ENCODE data around the gene KCNK5. TPM values are rescaled to one million over a fixed set of nuclear protein-coding genes. Genes with fewer than 3 reads are reported as not detected.

KCNK5 gene
- total and polyA plus RNA-seq, 11 donors = 0.08 to 2.1 (median 0.27) TPM

DNA sequence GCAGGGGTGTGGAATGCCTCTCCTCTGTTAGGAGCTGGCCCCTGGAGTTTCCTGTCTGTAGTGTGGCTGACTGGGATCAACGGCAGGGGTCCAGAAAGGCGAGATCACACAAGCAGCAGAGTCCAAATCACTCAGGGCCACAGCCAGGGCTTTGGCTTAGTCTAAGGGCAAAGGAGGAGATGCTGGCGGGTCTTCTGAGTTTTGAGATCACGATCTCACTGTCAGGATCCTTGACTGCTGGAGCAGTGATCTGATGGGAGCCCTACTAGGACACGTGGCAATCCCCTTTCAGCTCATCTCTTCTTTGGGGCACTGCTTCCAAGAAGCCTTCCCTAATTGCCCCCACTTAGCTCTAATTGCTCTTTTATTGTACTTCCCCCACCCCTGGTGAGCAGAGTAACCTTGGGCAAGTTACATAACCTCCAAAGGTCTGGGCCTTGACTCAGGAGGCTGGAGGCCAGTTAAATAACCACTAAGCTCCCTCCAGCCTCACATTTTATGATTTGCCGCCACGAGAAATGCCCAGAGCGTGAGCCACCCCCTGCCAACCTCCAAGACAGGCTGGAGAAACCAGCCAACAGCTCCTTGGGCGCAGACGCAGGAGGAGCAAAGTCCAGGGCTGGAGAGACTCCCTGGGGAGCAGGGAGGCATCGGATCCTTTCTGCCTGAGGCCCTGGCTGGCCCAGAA, 12.0 kb downstream of the KCNK5 start:
- TF ChIP-seq, protein P1, sequence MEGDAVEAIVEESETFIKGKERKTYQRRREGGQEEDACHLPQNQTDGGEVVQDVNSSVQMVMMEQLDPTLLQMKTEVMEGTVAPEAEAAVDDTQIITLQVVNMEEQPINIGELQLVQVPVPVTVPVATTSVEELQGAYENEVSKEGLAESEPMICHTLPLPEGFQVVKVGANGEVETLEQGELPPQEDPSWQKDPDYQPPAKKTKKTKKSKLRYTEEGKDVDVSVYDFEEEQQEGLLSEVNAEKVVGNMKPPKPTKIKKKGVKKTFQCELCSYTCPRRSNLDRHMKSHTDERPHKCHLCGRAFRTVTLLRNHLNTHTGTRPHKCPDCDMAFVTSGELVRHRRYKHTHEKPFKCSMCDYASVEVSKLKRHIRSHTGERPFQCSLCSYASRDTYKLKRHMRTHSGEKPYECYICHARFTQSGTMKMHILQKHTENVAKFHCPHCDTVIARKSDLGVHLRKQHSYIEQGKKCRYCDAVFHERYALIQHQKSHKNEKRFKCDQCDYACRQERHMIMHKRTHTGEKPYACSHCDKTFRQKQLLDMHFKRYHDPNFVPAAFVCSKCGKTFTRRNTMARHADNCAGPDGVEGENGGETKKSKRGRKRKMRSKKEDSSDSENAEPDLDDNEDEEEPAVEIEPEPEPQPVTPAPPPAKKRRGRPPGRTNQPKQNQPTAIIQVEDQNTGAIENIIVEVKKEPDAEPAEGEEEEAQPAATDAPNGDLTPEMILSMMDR (IDR thresholded peaks at IDR 0.05) = no peak
- TF ChIP-seq POLR2A (IDR thresholded peaks at IDR 0.05) = no peak
- Histone ChIP-seq H3K27me3 (peaks cover 0 to 12% (median 0%) of the 10 kb centered on the region in 9 donors), H3K36me3 (no peaks in the 10 kb centered on the region), H3K9me3 (no peaks in the 10 kb centered on the region), H3K4me1 (no peaks in the 10 kb centered on the region), H3K4me3 (no peak overlapping the region), H3K27ac (no peak overlapping the region)
- ATAC-seq (no peak), DNase-seq (peak in 1 of 5 donors; percentile 44)
- WGBS, 4 donors = 65 to 80% (median 73%) methylated on average over 11 of the region's 11 CpGs
- intact Hi-C loops (cut with DNase I) = no loop called here

DNA sequence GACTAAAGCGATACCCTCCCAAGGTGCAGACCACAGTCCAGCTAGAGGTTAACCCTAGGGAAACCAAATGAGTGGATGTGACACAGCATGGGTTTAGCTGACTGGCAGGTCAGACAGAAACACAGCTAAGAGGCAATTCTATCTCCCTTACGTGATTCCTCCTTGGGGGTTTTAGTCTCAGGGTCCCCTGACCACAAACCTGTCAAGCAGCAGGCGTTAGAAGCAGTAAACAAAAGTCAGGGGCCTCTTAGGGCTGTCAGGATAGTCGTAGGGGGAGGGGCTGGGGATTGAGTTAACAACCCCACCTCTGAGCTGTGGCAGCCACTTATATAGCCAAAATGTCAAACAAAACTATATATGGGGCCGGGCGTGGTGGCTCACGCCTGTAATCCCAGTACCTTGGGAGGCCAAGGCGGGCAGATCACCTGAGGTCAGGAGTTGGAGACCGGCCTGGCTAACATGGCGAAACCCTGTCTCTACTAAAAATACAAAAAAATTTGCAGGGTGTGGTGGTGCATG, 13.6 kb downstream of the KCNK5 start:
- no peak for DNase-seq
- intact Hi-C loops (cut with DNase I) = no loop called here
- H3K9me3 ChIP-seq = no peaks in the 10 kb centered on the region
- no peak overlapping the region for H3K27ac ChIP-seq
- TF ChIP-seq, protein P1 (IDR thresholded peaks at IDR 0.05) = no peak
- TF ChIP-seq POLR2A (IDR thresholded peaks at IDR 0.05) = no peak
- peaks cover 0 to 14% (median 0%) of the 10 kb centered on the region in 9 donors for H3K27me3 ChIP-seq
- H3K4me1 ChIP-seq = no peaks in the 10 kb centered on the region
- H3K36me3 ChIP-seq = no peaks in the 10 kb centered on the region
- WGBS, 4 donors = 68 to 80% (median 74%) methylated on average over 10 of the region's 10 CpGs
- ATAC-seq = no peak
- H3K4me3 ChIP-seq = no peak overlapping the region

DNA sequence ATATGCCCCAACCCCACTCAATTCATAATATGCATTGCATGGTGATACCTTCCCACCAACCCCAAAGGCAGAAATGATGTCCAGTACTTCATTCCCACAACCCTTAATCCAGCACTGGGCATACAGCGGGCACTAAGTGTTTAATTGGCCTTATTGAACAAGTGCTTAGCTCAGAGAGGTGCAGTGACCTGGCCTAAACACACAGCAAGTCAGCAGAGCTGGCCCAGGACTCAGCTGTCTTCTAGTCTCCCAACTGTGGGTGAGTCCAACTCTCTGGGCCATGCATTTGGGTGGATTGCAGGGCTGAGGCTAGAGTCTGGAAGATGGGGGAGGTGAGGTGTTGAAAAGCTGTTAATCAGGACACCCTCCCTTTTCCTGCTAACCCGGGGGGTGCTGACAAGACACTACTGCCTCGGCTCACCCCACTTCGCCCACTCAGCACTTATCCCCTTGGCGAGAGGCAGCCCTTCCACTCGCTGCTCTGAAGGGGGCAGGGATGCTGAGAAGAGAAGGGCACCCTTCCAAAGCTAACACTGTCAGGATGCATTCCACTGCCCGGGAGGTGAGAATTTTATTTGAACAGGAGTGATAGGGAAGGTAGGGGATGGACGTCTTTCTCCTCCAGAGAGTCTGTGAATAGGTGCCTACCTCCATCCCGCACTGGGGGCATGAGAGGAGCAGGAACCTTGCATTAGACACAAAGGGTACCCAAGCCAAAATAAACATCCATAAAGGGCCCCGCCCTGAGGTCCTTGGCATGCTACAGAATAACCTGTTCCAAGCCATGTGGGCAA, 14.2 kb downstream of the KCNK5 start:
- intact Hi-C loops (cut with DNase I) = no loop called here
- no peak overlapping the region for H3K27ac ChIP-seq
- TF ChIP-seq POLR2A (IDR thresholded peaks at IDR 0.05) = no peak
- TF ChIP-seq, protein P1 (IDR thresholded peaks at IDR 0.05) = no peak
- DNase-seq (peak in 1 of 5 donors; percentile 29), ATAC-seq (peak in 2 of 4 donors; percentile 14 to 21)
- H3K36me3 ChIP-seq = no peaks in the 10 kb centered on the region
- H3K4me3 ChIP-seq = no peak overlapping the region
- WGBS, 4 donors = 18 to 32% (median 27%) methylated on average over 10 of the region's 10 CpGs
- H3K27me3 ChIP-seq = peaks cover 0 to 14% (median 0%) of the 10 kb centered on the region in 9 donors
- no peaks in the 10 kb centered on the region for H3K4me1 ChIP-seq
- no peaks in the 10 kb centered on the region for H3K9me3 ChIP-seq
